Activated CD4-positive, alpha-beta memory T cell treated with anti-CD3 and anti-CD28 coated beads, Interleukin-2, amount 10 ng/mL, durations not matched to agents 7 days and 5 days (primary cell): Measurements from ENCODE around the gene MUSK. TPM values are rescaled to one million over a fixed set of nuclear protein-coding genes. Genes with fewer than 3 reads are reported as not detected.

Experiments used
- CTCF ChIA-PET: fragments of 350-600 bp; sonication (Branson Sonifier 250); formaldehyde crosslinking; loops from one replicate; lab custom pipeline; 2021; ENCODE audit warnings: antibody characterized with exemption, inconsistent platforms; lab: Charles Lee
- POLR2A ChIA-PET: fragments of 350-600 bp; sonication (Branson Sonifier 250); formaldehyde crosslinking; loops from one replicate; lab custom pipeline; 2021; ENCODE audit warnings: antibody characterized with exemption; lab: Charles Lee
- DNase-seq: peaks from one replicate; pipeline ENCODE4 v3.0.0-alpha.2; 2020
- H3K27ac Mint-ChIP-seq: one replicate; pipeline ENCODE4 v1.8.0; 2021; ENCODE audit warnings: mild to moderate bottlenecking, mixed read lengths
- H3K27me3 Mint-ChIP-seq: one replicate; pipeline ENCODE4 v1.8.0; 2021; ENCODE audit warnings: mixed read lengths
- H3K36me3 Mint-ChIP-seq: one replicate; pipeline ENCODE4 v1.8.0; 2021; ENCODE audit warnings: low read depth, mixed read lengths
- H3K4me1 Mint-ChIP-seq: one replicate; pipeline ENCODE4 v1.8.0; 2021; ENCODE audit warnings: mixed read lengths
- H3K4me3 Mint-ChIP-seq: one replicate; pipeline ENCODE4 v1.8.0; 2021; ENCODE audit warnings: mild to moderate bottlenecking, mixed read lengths
- H3K9me3 Mint-ChIP-seq: one replicate; pipeline ENCODE4 v1.8.0; 2021; ENCODE audit warnings: mixed read lengths
- total RNA-seq, 2 experiments: library from RNA; stranded (reverse); gene quantifications; one replicate each; pipeline ENCODE4 v1.2.3, GENCODE V29; 2021

The MUSK gene
- total RNA-seq, 2 experiments from 2014 or later = not detected

DNA sequence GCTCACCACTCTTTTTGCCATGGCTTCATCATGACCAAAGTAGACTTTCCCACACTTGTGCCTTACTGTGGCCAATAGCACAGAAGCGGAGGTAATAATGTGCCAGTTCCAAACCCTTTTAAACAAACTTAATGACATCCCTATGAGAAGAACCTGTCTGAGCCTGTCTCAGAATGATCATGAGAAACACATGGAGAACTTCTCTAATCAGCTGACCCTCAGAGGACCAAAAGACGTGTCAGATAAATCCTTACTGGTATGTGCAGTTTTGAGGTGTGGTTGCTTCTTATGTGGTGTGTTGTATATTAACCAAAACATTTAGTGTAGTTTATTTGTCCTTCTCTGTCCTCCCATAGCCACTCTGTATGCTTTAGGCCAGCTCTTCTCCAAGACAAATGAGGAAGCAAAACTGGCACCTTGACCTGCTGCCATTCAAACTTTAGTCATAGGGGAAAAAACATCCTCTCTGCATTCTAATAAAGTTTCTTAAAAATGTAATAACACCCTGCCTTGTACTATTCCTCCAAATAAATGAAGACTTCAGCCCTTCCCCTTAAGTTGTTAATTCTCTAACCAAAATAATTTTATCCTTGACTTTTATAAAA, 168.9 kb downstream of the MUSK start:
- no peaks in the 10 kb centered on the region for H3K27me3 Mint-ChIP-seq
- H3K27ac Mint-ChIP-seq = no peak overlapping the region
- ChIA-PET CTCF (no interaction called here), POLR2A (no interaction called here)
- no peaks in the 10 kb centered on the region for H3K4me1 Mint-ChIP-seq
- H3K4me3 Mint-ChIP-seq = no peak overlapping the region
- H3K36me3 Mint-ChIP-seq = no peaks in the 10 kb centered on the region
- no peak for DNase-seq
- peaks cover 11% of the 10 kb centered on the region for H3K9me3 Mint-ChIP-seq

DNA sequence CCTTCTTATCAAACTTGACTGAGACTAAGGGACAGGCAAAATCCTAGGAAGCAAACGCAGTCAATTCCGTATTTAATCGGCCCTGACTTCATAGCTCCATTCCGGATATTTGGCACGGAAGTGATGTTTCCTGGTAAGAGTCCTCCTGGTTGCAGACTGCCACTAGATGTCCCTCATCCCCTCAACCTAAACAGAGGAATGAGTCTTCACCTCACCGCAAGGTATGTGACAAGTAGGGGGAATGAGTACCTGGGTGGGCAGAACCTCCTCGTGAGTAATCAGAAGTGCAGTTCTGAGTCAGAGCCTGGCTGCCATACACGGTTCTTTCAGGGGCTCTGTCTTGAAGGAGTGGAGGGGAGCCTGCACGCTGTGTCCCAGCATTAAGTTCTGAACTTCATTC, 173.6 kb downstream of the MUSK start:
- no peaks in the 10 kb centered on the region for H3K4me1 Mint-ChIP-seq
- H3K9me3 Mint-ChIP-seq = peaks cover 9% of the 10 kb centered on the region
- no peak overlapping the region for H3K27ac Mint-ChIP-seq
- no peak for DNase-seq
- no peak overlapping the region for H3K4me3 Mint-ChIP-seq
- no peaks in the 10 kb centered on the region for H3K36me3 Mint-ChIP-seq
- no peaks in the 10 kb centered on the region for H3K27me3 Mint-ChIP-seq
- CTCF ChIA-PET = no interaction called here
- POLR2A ChIA-PET = no interaction called here

- H3K4me1 Mint-ChIP-seq = no peaks in the 10 kb centered on the region
- H3K4me3 Mint-ChIP-seq = no peak overlapping the region
- ChIA-PET CTCF (no interaction called here), POLR2A (no interaction called here)
- no peak overlapping the region for H3K27ac Mint-ChIP-seq
- H3K9me3 Mint-ChIP-seq = peaks cover 3% of the 10 kb centered on the region
- no peak for DNase-seq
- H3K27me3 Mint-ChIP-seq = no peaks in the 10 kb centered on the region
- no peaks in the 10 kb centered on the region for H3K36me3 Mint-ChIP-seq
These were observed 174.4 kb downstream of the MUSK start for GRCh38 chr9:110842986-110843385.

DNA sequence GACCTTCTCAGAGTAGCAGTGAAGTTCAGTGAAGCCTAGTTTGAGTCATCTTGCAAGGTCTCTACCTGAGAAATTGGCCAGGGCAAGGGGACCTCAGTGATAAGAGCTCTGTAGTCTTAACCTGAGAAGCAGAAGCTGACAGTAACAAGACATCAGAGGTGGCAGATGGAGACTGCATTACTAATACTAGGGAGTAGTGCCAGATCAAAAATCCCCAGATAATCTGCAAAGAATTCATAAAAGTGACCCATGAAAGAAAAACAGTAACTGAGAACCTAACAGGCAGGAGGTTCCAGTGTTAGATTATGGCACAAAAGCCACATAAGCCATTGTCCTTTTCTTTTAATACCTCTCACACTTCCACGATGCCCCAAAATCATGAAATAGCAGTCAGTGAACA, 175.5 kb downstream of the MUSK start:
- POLR2A ChIA-PET = no interaction called here
- Mint-ChIP-seq H3K36me3 (no peaks in the 10 kb centered on the region), H3K27me3 (no peaks in the 10 kb centered on the region), H3K27ac (no peak overlapping the region), H3K4me1 (no peaks in the 10 kb centered on the region), H3K9me3 (peaks cover 3% of the 10 kb centered on the region), H3K4me3 (no peak overlapping the region)
- no peak for DNase-seq
- CTCF ChIA-PET = no interaction called here

GRCh38 chr9:110846215-110846614, 177.6 kb downstream of the MUSK start:
- no peaks in the 10 kb centered on the region for H3K4me1 Mint-ChIP-seq
- no peak overlapping the region for H3K4me3 Mint-ChIP-seq
- ChIA-PET POLR2A (no interaction called here), CTCF (no interaction called here)
- no peaks in the 10 kb centered on the region for H3K36me3 Mint-ChIP-seq
- no peak overlapping the region for H3K27ac Mint-ChIP-seq
- no peaks in the 10 kb centered on the region for H3K9me3 Mint-ChIP-seq
- H3K27me3 Mint-ChIP-seq = no peaks in the 10 kb centered on the region
- DNase-seq = no peak

DNA sequence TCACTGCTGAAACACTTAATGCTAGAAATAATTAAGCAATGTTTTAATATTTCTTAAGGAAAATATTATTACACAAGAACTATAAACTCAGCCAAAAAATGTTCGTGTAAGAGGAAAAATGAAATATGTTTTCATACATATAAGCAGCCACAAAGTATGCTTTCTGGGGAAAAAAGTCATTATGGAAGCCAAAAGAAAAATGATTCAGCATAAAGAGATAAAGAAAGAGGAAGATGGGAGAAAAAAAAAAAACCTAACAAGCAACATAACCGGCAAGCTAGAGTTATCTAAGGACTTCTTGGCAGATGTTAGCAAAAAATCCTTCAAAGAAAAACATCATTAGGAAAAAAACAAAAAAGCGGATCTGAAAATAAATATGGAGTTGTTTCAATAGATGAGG, 179.1 kb downstream of the MUSK start:
- POLR2A ChIA-PET = no interaction called here
- H3K9me3 Mint-ChIP-seq = no peaks in the 10 kb centered on the region
- no peaks in the 10 kb centered on the region for H3K36me3 Mint-ChIP-seq
- H3K4me1 Mint-ChIP-seq = no peaks in the 10 kb centered on the region
- DNase-seq = no peak
- CTCF ChIA-PET = no interaction called here
- H3K27me3 Mint-ChIP-seq = no peaks in the 10 kb centered on the region
- H3K27ac Mint-ChIP-seq = no peak overlapping the region
- no peak overlapping the region for H3K4me3 Mint-ChIP-seq

DNA sequence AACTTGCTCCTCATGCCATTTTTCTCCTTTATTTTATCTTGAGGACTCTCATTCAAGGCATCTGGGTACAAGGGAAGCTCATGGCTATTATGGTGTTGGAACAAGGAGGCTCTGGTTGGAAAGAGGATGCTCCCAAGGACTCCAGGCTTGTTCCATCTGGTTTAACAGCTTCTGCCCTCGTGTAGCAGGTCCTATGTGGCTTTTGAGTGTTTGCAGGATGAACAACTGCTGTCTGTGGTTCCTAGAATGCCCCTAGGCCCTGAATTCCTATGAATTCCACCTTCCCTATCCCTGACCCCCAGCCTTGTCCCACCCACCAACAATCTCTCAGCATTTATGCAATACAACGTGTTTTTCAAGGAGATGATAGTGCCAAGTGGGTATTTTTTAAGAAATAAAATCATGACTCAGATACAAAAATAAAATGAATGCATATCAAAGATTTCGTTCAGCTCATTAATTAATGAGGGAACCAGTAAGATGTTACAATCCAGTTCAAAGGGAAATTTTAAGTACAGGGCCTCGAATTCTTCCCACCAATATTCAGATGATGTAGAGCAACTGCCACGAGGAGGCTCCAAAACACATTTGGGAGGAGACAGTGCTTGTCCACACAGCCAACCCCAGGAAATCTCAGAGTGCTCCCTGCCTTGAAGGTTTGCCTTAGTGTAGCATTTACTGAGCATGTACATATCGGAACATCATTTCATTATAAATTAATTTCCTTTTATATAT, 182.0 kb downstream of the MUSK start:
- no peak for DNase-seq
- Mint-ChIP-seq H3K27me3 (no peaks in the 10 kb centered on the region), H3K9me3 (peaks cover 4% of the 10 kb centered on the region), H3K27ac (no peak overlapping the region), H3K4me3 (no peak overlapping the region), H3K36me3 (no peaks in the 10 kb centered on the region), H3K4me1 (no peaks in the 10 kb centered on the region)
- POLR2A ChIA-PET = no interaction called here
- CTCF ChIA-PET = no interaction called here

Other genes starting within 250 kb of the MUSK start
- gene SVEP1, start 89.0 kb upstream of the MUSK start, total RNA-seq = not detected